CD8-positive, alpha-beta memory T cell (primary cell): Measurements from ENCODE around the gene VPS45. TPM values are rescaled to one million over a fixed set of nuclear protein-coding genes. Genes with fewer than 3 reads are reported as not detected.

Source experiments
- CTCF ChIA-PET: fragments of 350-600 bp; sonication (Branson Sonifier 250); formaldehyde crosslinking; loops from one replicate; lab custom pipeline; 2021; ENCODE audit warnings: antibody characterized with exemption; lab: Charles Lee
- POLR2A ChIA-PET: fragments of 350-600 bp; sonication (Branson Sonifier 250); formaldehyde crosslinking; loops from one replicate; lab custom pipeline; 2021; ENCODE audit warnings: antibody characterized with exemption; lab: Charles Lee
- DNase-seq, 5 donors: peaks; one replicate each; pipeline versions ENCODE4 v3.0.0 to v3.0.0-alpha.2; 2020 to 2022; ENCODE audit warnings: mixed read lengths in 1 of 5
- H3K27ac ChIP-seq: one replicate; pipeline ENCODE4 v1.7.0; 2013; ENCODE audit warnings: low read depth, mild to moderate bottlenecking, low read length, moderate library complexity
- H3K27me3 ChIP-seq: 2 replicates; pipeline ENCODE4 v1.7.0; 2013; ENCODE audit warnings: low read length, mild to moderate bottlenecking; ENCODE audit not compliant: insufficient read depth, poor library complexity, severe bottlenecking
- H3K36me3 ChIP-seq: 2 replicates; pipeline ENCODE4 v1.7.0; 2013; ENCODE audit warnings: mild to moderate bottlenecking, low read length, moderate library complexity; ENCODE audit not compliant: insufficient read depth
- H3K4me1 ChIP-seq: 2 replicates; pipeline ENCODE4 v1.7.0; 2013; ENCODE audit warnings: mild to moderate bottlenecking, low read length, moderate library complexity; ENCODE audit not compliant: insufficient read depth
- H3K4me3 ChIP-seq: 2 replicates; pipeline ENCODE4 v1.7.0; 2013; ENCODE audit warnings: mild to moderate bottlenecking, low read length
- H3K9me3 ChIP-seq: 2 replicates; pipeline ENCODE4 v1.7.0; 2013; ENCODE audit warnings: mild to moderate bottlenecking, low read length
- H3K27ac Mint-ChIP-seq, 8 donors: one replicate each; pipeline ENCODE4 v1.8.0; 2020 to 2021; ENCODE audit warnings: mixed read lengths in 8 of 8, mild to moderate bottlenecking in 6 of 8, inconsistent platforms in 3 of 8, moderate library complexity in 3 of 8
- H3K27me3 Mint-ChIP-seq, 2 donors: one replicate each; pipeline ENCODE4 v1.8.0; 2020 to 2021; ENCODE audit warnings: mixed read lengths in 2 of 2, mild to moderate bottlenecking in 1 of 2, moderate library complexity in 1 of 2
- H3K36me3 Mint-ChIP-seq, 3 donors: one replicate each; pipeline ENCODE4 v1.8.0; 2020 to 2021; ENCODE audit warnings: mixed read lengths in 3 of 3, inconsistent platforms in 1 of 3, mild to moderate bottlenecking in 1 of 3
- H3K4me1 Mint-ChIP-seq, 3 donors: one replicate each; pipeline ENCODE4 v1.8.0; 2020 to 2021; ENCODE audit warnings: mixed read lengths in 3 of 3, inconsistent platforms in 1 of 3, mild to moderate bottlenecking in 1 of 3
- H3K4me3 Mint-ChIP-seq, 7 donors: one replicate each; pipeline ENCODE4 v1.8.0; 2020 to 2021; ENCODE audit warnings: mixed read lengths in 7 of 7, mild to moderate bottlenecking in 6 of 7, moderate library complexity in 4 of 7, inconsistent platforms in 2 of 7
- H3K9me3 Mint-ChIP-seq, 5 donors: one replicate each; pipeline ENCODE4 v1.8.0; 2020 to 2022; ENCODE audit warnings: mixed read lengths in 5 of 5, mild to moderate bottlenecking in 3 of 5, moderate library complexity in 2 of 5, inconsistent platforms in 1 of 5
- polyA plus RNA-seq: library from polyadenylated mRNA; unstranded; fragments of 300-500 nt; fragmentation: Illumina TruSeq; gene quantifications from one replicate; pipeline ENCODE4 v1.2.3, GENCODE V29; 2021
- total RNA-seq, 2 experiments: library from RNA; stranded (reverse); gene quantifications; one replicate each; pipeline ENCODE4 v1.2.3, GENCODE V29; 2021

VPS45 gene
- total and polyA plus RNA-seq, 3 experiments from 2014 or later: 26.3 to 33.6 (median 27.5) TPM

- H3K27me3 Mint-ChIP-seq: peaks cover 0 to 4% of the 10 kb centered on the region in 2 donors
- Histone ChIP-seq H3K27ac (no peak overlapping the region), H3K4me1 (peaks cover 25% of the 10 kb centered on the region), H3K27me3 (no peaks in the 10 kb centered on the region), H3K9me3 (no peaks in the 10 kb centered on the region), H3K36me3 (peaks cover 33% of the 10 kb centered on the region), H3K4me3 (no peak overlapping the region)
- no peak for DNase-seq
- H3K4me3 Mint-ChIP-seq: peak overlapping the region in 6 of 7 donors; percentile 54 to 68 (median 64)
- POLR2A ChIA-PET: interaction anchor here (0.7 kb wide), 2 partner anchors 9 to 79 kb away, joined by 3 read pairs; no protein-coding TSS in a partner anchor
- H3K27ac Mint-ChIP-seq: peak overlapping the region; percentile 76 to 99 (median 90)
- H3K4me1 Mint-ChIP-seq: peaks cover 45 to 77% (median 68%) of the 10 kb centered on the region in 3 donors
- H3K36me3 Mint-ChIP-seq: peaks cover 2 to 72% (median 21%) of the 10 kb centered on the region in 3 donors
- CTCF ChIA-PET: interaction anchor here (1.2 to 5.0 kb wide), 3 partner anchors 9 to 85 kb away, joined by 3 to 29 read pairs (median 7); no protein-coding TSS in a partner anchor
- H3K9me3 Mint-ChIP-seq: no peaks in the 10 kb centered on the region
Measured at GRCh38 chr1:150152772-150153456, 85.3 kb downstream of the VPS45 start.

GRCh38 chr1:150154143-150154542, 86.6 kb downstream of the VPS45 start:
- Mint-ChIP-seq H3K4me1 (peaks cover 38 to 70% (median 65%) of the 10 kb centered on the region in 3 donors), H3K27ac (peak overlapping the region; percentile 12 to 93 (median 81)), H3K27me3 (peaks cover 0 to 4% of the 10 kb centered on the region in 2 donors), H3K9me3 (no peaks in the 10 kb centered on the region), H3K4me3 (peak overlapping the region in 3 of 7 donors; percentile 16 to 47 (median 33)), H3K36me3 (peaks cover 6 to 82% (median 24%) of the 10 kb centered on the region in 3 donors)
- H3K36me3 ChIP-seq: peaks cover 39% of the 10 kb centered on the region
- no peaks in the 10 kb centered on the region for H3K9me3 ChIP-seq
- peaks cover 18% of the 10 kb centered on the region for H3K4me1 ChIP-seq
- ChIA-PET CTCF (no interaction called here), POLR2A (no interaction called here)
- DNase-seq: no peak
- no peaks in the 10 kb centered on the region for H3K27me3 ChIP-seq
- no peak overlapping the region for H3K27ac ChIP-seq
- no peak overlapping the region for H3K4me3 ChIP-seq

GRCh38 chr1:150155413-150156071, 88.0 kb downstream of the VPS45 start:
- H3K27ac ChIP-seq: no peak overlapping the region
- no peaks in the 10 kb centered on the region for H3K9me3 ChIP-seq
- ChIA-PET CTCF (interaction anchor here (1.2 to 2.5 kb wide), 2 partner anchors 10 to 82 kb away, joined by 4 to 10 read pairs; no protein-coding TSS in a partner anchor), POLR2A (interaction anchor here (1.0 kb wide), 1 partner anchor 9 kb away, joined by 3 read pairs; no protein-coding TSS in a partner anchor)
- H3K4me3 ChIP-seq: no peak overlapping the region
- Mint-ChIP-seq H3K4me1 (peaks cover 42 to 80% (median 75%) of the 10 kb centered on the region in 3 donors), H3K36me3 (peaks cover 6 to 88% (median 27%) of the 10 kb centered on the region in 3 donors), H3K27ac (peak overlapping the region in 6 of 8 donors; percentile 28 to 93 (median 74)), H3K9me3 (no peaks in the 10 kb centered on the region), H3K4me3 (no peak overlapping the region), H3K27me3 (peaks cover 0 to 4% of the 10 kb centered on the region in 2 donors)
- peaks cover 39% of the 10 kb centered on the region for H3K36me3 ChIP-seq
- H3K4me1 ChIP-seq: peaks cover 25% of the 10 kb centered on the region
- H3K27me3 ChIP-seq: no peaks in the 10 kb centered on the region
- DNase-seq: no peak

- peaks cover 6 to 76% (median 27%) of the 10 kb centered on the region in 3 donors for H3K36me3 Mint-ChIP-seq
- no peak overlapping the region for H3K4me3 Mint-ChIP-seq
- no peaks in the 10 kb centered on the region for H3K27me3 Mint-ChIP-seq
- peaks cover 39 to 83% (median 79%) of the 10 kb centered on the region in 3 donors for H3K4me1 Mint-ChIP-seq
- Histone ChIP-seq H3K27me3 (no peaks in the 10 kb centered on the region), H3K4me1 (peaks cover 27% of the 10 kb centered on the region), H3K27ac (no peak overlapping the region), H3K36me3 (peaks cover 39% of the 10 kb centered on the region), H3K9me3 (no peaks in the 10 kb centered on the region), H3K4me3 (no peak overlapping the region)
- peak overlapping the region in 5 of 8 donors; percentile 14 to 93 (median 59) for H3K27ac Mint-ChIP-seq
- POLR2A ChIA-PET: interaction anchor here (0.9 kb wide), 1 partner anchor 9 kb away, joined by 3 read pairs; no protein-coding TSS in a partner anchor
- no peak for DNase-seq
- CTCF ChIA-PET: interaction anchor here (0.9 to 14.9 kb wide), 4 partner anchors 8 to 87 kb away, joined by 3 to 150 read pairs (median 8); no protein-coding TSS in a partner anchor
- no peaks in the 10 kb centered on the region for H3K9me3 Mint-ChIP-seq
Measured at GRCh38 chr1:150156868-150157603, 89.5 kb downstream of the VPS45 start.

GRCh38 chr1:150159550-150159949, 92.0 kb downstream of the VPS45 start:
- Histone ChIP-seq H3K27ac (no peak overlapping the region), H3K4me3 (no peak overlapping the region), H3K36me3 (peaks cover 31% of the 10 kb centered on the region), H3K9me3 (no peaks in the 10 kb centered on the region), H3K4me1 (peaks cover 40% of the 10 kb centered on the region), H3K27me3 (no peaks in the 10 kb centered on the region)
- Mint-ChIP-seq H3K4me3 (no peak overlapping the region), H3K9me3 (no peaks in the 10 kb centered on the region), H3K4me1 (peaks cover 27 to 70% (median 65%) of the 10 kb centered on the region in 3 donors), H3K27me3 (no peaks in the 10 kb centered on the region), H3K27ac (peak overlapping the region in 6 of 8 donors; percentile 32 to 89 (median 47)), H3K36me3 (peaks cover 6 to 56% (median 17%) of the 10 kb centered on the region in 3 donors)
- ChIA-PET CTCF (interaction anchor here (1.7 to 14.9 kb wide), 2 partner anchors 9 to 85 kb away, joined by 5 to 150 read pairs; no protein-coding TSS in a partner anchor), POLR2A (no interaction called here)
- DNase-seq: no peak

GRCh38 chr1:150160964-150161621, 93.5 kb downstream of the VPS45 start:
- Mint-ChIP-seq H3K27me3 (no peaks in the 10 kb centered on the region), H3K36me3 (peaks cover 6 to 40% (median 12%) of the 10 kb centered on the region in 3 donors), H3K27ac (peak overlapping the region in 7 of 8 donors; percentile 33 to 87 (median 60)), H3K4me1 (peaks cover 27 to 65% (median 53%) of the 10 kb centered on the region in 3 donors), H3K9me3 (no peaks in the 10 kb centered on the region), H3K4me3 (peak overlapping the region in 2 of 7 donors; percentile 3 to 15)
- no peaks in the 10 kb centered on the region for H3K9me3 ChIP-seq
- H3K36me3 ChIP-seq: peaks cover 18% of the 10 kb centered on the region
- peaks cover 42% of the 10 kb centered on the region for H3K4me1 ChIP-seq
- POLR2A ChIA-PET: interaction anchor here (0.6 to 1.3 kb wide), 3 partner anchors 8 to 53 kb away, joined by 3 to 5 read pairs (median 3); partner anchors contain the start of gene PLEKHO1
- H3K27me3 ChIP-seq: no peaks in the 10 kb centered on the region
- H3K4me3 ChIP-seq: no peak overlapping the region
- no peak overlapping the region for H3K27ac ChIP-seq
- DNase-seq: no peak
- CTCF ChIA-PET: interaction anchor here (0.7 to 14.9 kb wide), 9 partner anchors 9 to 199 kb away, joined by 3 to 150 read pairs (median 4); partner anchors contain the start of genes PLEKHO1 and VPS45
